HepG2 (cell line): ENCODE results near the gene GPR179. TPM values are rescaled to one million over a fixed set of nuclear protein-coding genes. Genes with fewer than 3 reads are reported as not detected.
A peak's percentile ranks its signal among the peaks of the same experiment; 100 is the strongest.

Source experiments
- ARID2 ChIP-seq: sonication (generic); formaldehyde crosslinking; IDR thresholded peaks from 2 replicates; pipeline ENCODE4 v1.8.1; 2022; ENCODE audit warnings: mild to moderate bottlenecking, missing genetic modification reagents, borderline replicate concordance
- ATAD3A ChIP-seq: sonication (generic); formaldehyde crosslinking; IDR thresholded peaks from 2 replicates; pipeline ENCODE4 v1.4.0; 2020; ENCODE audit warnings: missing genetic modification reagents
- ATF2 ChIP-seq: sonication (generic); formaldehyde crosslinking; IDR thresholded peaks from 2 replicates; pipeline ENCODE4 v1.4.0; 2020; ENCODE audit warnings: missing genetic modification reagents
- ATRX ChIP-seq: sonication (generic); formaldehyde crosslinking; IDR thresholded peaks from 2 replicates; pipeline ENCODE4 v1.4.0; 2020; ENCODE audit warnings: missing genetic modification reagents, borderline replicate concordance
- FOXK1 ChIP-seq: sonication (generic); formaldehyde crosslinking; IDR thresholded peaks from 2 replicates; pipeline ENCODE4 v1.4.0; 2020; ENCODE audit warnings: low read depth, missing genetic modification reagents, borderline replicate concordance
- HDAC2 ChIP-seq: sonication (generic); formaldehyde crosslinking; IDR thresholded peaks from 2 replicates; pipeline ENCODE4 v1.4.0; 2020; ENCODE audit warnings: missing genetic modification reagents
- HNRNPK ChIP-seq: fragments of 200-400 bp; formaldehyde crosslinking; IDR thresholded peaks from 2 replicates; pipeline ENCODE4 v1.6.1; 2018; ENCODE audit warnings: low read length, low read depth, moderate library complexity, mild to moderate bottlenecking; ENCODE audit not compliant: poor library complexity, severe bottlenecking
- HNRNPUL1 ChIP-seq: fragments of 200-400 bp; formaldehyde crosslinking; IDR thresholded peaks from 2 replicates; pipeline ENCODE4 v1.6.1; 2017; ENCODE audit warnings: low read depth, mild to moderate bottlenecking, low read length, moderate library complexity
- KAT8 ChIP-seq: IDR thresholded peaks from 2 replicates; pipeline ENCODE4 v1.6.1; 2016; ENCODE audit warnings: missing genetic modification reagents, missing compliant biosample characterization
- KDM5A ChIP-seq: fragments of 200-600 bp; sonication (generic); IDR thresholded peaks from 2 replicates; pipeline ENCODE4 v1.7.0; 2018; ENCODE audit warnings: antibody characterized with exemption, mild to moderate bottlenecking, low read length, borderline replicate concordance
- MED1 ChIP-seq: sonication (generic); formaldehyde crosslinking; IDR thresholded peaks from 2 replicates; pipeline ENCODE4 v1.4.0; 2020; ENCODE audit warnings: missing genetic modification reagents
- MLLT10 ChIP-seq: sonication (generic); formaldehyde crosslinking; IDR thresholded peaks from 2 replicates; pipeline ENCODE4 v1.4.0; 2020; ENCODE audit warnings: missing genetic modification reagents
- NFYB ChIP-seq: sonication (generic); formaldehyde crosslinking; IDR thresholded peaks from 2 replicates; pipeline ENCODE4 v1.4.0; 2020; ENCODE audit warnings: missing genetic modification reagents
- RELA ChIP-seq: sonication (generic); formaldehyde crosslinking; IDR thresholded peaks from 2 replicates; pipeline ENCODE4 v1.4.0; 2020; ENCODE audit warnings: missing genetic modification reagents
- RXRB ChIP-seq: IDR thresholded peaks from 2 replicates; pipeline ENCODE4 v1.6.1; 2016; ENCODE audit warnings: borderline replicate concordance, missing genetic modification reagents, missing compliant biosample characterization
- SAP130 ChIP-seq: IDR thresholded peaks from 2 replicates; pipeline ENCODE4 v1.6.1; 2016; ENCODE audit warnings: low read depth
- SIX4 ChIP-seq: sonication (generic); formaldehyde crosslinking; IDR thresholded peaks from 2 replicates; pipeline ENCODE4 v1.4.0; 2020; ENCODE audit warnings: missing genetic modification reagents
- ZBTB7A ChIP-seq: sonication (generic); formaldehyde crosslinking; IDR thresholded peaks from 2 replicates; pipeline ENCODE4 v1.8.0; 2022; ENCODE audit warnings: mild to moderate bottlenecking, missing genetic modification reagents
- ZFX ChIP-seq: sonication (generic); formaldehyde crosslinking; IDR thresholded peaks from 2 replicates; pipeline ENCODE4 v1.4.0; 2020; ENCODE audit warnings: mild to moderate bottlenecking, low read depth, missing genetic modification reagents, moderate library complexity
- ZKSCAN8 ChIP-seq: IDR thresholded peaks from 2 replicates; pipeline ENCODE4 v1.6.1; 2016; ENCODE audit warnings: borderline replicate concordance, missing genetic modification reagents, missing compliant biosample characterization
- ZMYM2 ChIP-seq: sonication (generic); formaldehyde crosslinking; IDR thresholded peaks from 2 replicates; pipeline ENCODE4 v1.8.0; 2022; ENCODE audit warnings: mild to moderate bottlenecking, missing genetic modification reagents
- ZMYM3 ChIP-seq: sonication (generic); formaldehyde crosslinking; IDR thresholded peaks from 2 replicates; pipeline ENCODE4 v1.5.1; 2020; ENCODE audit warnings: mild to moderate bottlenecking, missing genetic modification reagents
- ZNF138 ChIP-seq: sonication (generic); formaldehyde crosslinking; IDR thresholded peaks from 2 replicates; pipeline ENCODE4 v1.5.0; 2020; ENCODE audit warnings: mild to moderate bottlenecking, low read depth, missing genetic modification reagents
- ZNF256 ChIP-seq: sonication (generic); formaldehyde crosslinking; conservative IDR thresholded peaks from 2 replicates; pipeline ENCODE4 v1.4.0; 2020; ENCODE audit warnings: missing genetic modification reagents
- ZNF367 ChIP-seq: sonication (generic); formaldehyde crosslinking; IDR thresholded peaks from 2 replicates; pipeline ENCODE4 v1.4.0; 2020; ENCODE audit warnings: missing genetic modification reagents, borderline replicate concordance
- ZNF550 ChIP-seq: sonication (generic); formaldehyde crosslinking; IDR thresholded peaks from 2 replicates; pipeline ENCODE4 v1.4.0; 2020; ENCODE audit warnings: mild to moderate bottlenecking, missing genetic modification reagents, borderline replicate concordance
- ZNF563 ChIP-seq: sonication (generic); formaldehyde crosslinking; IDR thresholded peaks from 2 replicates; pipeline ENCODE4 v1.8.0; 2022; ENCODE audit warnings: mild to moderate bottlenecking, moderate library complexity, missing genetic modification reagents
- ZSCAN29 ChIP-seq: sonication (generic); formaldehyde crosslinking; conservative IDR thresholded peaks from 2 replicates; pipeline ENCODE4 v1.4.0; 2020; ENCODE audit warnings: mild to moderate bottlenecking, missing genetic modification reagents
- polyA plus RNA-seq, 8 experiments: library from polyadenylated mRNA; depleted of rRNA in 3 of 8; stranded (reverse) in 7 of 8; unstranded in 1 of 8; fragments of >200 nt; fragmentation: Illumina TruSeq in 4 of 8; extraction: Trizol in 4 of 8; gene quantifications; 2 replicates each; pipeline versions ENCODE4 v1.2.1 to v1.2.3, GENCODE V29; 2011 to 2016; ENCODE audit warnings: low read depth in 4 of 8, missing spikeins in 1 of 8, mixed read lengths in 1 of 8; ENCODE audit not compliant: insufficient read depth in 1 of 8
- total RNA-seq, 5 experiments: library from RNA; depleted of rRNA; stranded (reverse); fragments of >200 nt; fragmentation: Illumina TruSeq; extraction: Trizol; gene quantifications; 2 replicates each; pipeline ENCODE4 v1.2.3, GENCODE V29; 2016; ENCODE audit warnings: low read depth in 1 of 5
- TF ChIP-seq, protein P1 (sequence below): sonication (generic); formaldehyde crosslinking; IDR thresholded peaks from 2 replicates; pipeline ENCODE4 v1.8.0; 2022; ENCODE audit warnings: missing genetic modification reagents, mild to moderate bottlenecking, moderate library complexity, borderline replicate concordance

GPR179 gene
- total and polyA plus RNA-seq, 2 of the 13 experiments (the other 11 are each of a cell fraction or from before 2014, with no cell fraction given) = 0.03 TPM; not detected in 1

GRCh38 chr17:38351412-38352222 lies 7.9 kb upstream of the GPR179 start, which contains the start of gene SOCS7 (continued):
- TF ChIP-seq ZNF550 (CRISPR knock-in tag) = no peak
- TF ChIP-seq ATRX (CRISPR knock-in tag) = no peak; the same call in 1 of the 2 replicates
- TF ChIP-seq SIX4 (CRISPR knock-in tag) = 0 out of 2 replicates have a peak, but pooled peaks have one; percentile 33
- TF ChIP-seq ZNF256 (CRISPR knock-in tag) = peak; percentile 84; the same call in 1 of the 2 replicates
- peak; percentile 87 for TF ChIP-seq NFYB (CRISPR knock-in tag)
- TF ChIP-seq SAP130 (CRISPR knock-in tag) = peak; percentile 96
- TF ChIP-seq, protein P1, sequence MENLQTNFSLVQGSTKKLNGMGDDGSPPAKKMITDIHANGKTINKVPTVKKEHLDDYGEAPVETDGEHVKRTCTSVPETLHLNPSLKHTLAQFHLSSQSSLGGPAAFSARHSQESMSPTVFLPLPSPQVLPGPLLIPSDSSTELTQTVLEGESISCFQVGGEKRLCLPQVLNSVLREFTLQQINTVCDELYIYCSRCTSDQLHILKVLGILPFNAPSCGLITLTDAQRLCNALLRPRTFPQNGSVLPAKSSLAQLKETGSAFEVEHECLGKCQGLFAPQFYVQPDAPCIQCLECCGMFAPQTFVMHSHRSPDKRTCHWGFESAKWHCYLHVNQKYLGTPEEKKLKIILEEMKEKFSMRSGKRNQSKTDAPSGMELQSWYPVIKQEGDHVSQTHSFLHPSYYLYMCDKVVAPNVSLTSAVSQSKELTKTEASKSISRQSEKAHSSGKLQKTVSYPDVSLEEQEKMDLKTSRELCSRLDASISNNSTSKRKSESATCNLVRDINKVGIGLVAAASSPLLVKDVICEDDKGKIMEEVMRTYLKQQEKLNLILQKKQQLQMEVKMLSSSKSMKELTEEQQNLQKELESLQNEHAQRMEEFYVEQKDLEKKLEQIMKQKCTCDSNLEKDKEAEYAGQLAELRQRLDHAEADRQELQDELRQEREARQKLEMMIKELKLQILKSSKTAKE = no peak
- no peak for TF ChIP-seq HNRNPK
- no peak for TF ChIP-seq ZNF138 (CRISPR knock-in tag)
- no peak for TF ChIP-seq HNRNPUL1
- TF ChIP-seq ZSCAN29 = peak; percentile 65; the same call in 1 of the 2 replicates
- no peak for TF ChIP-seq RELA
- peak; percentile 85 for TF ChIP-seq ZBTB7A (CRISPR knock-in tag)
- no peak for TF ChIP-seq ARID2 (CRISPR knock-in tag)
- peak; percentile 68 for TF ChIP-seq ATF2 (CRISPR knock-in tag)
- no peak for TF ChIP-seq ATAD3A (CRISPR knock-in tag)
- TF ChIP-seq KDM5A = no peak; the same call in 1 of the 2 replicates
- TF ChIP-seq HDAC2 (CRISPR knock-in tag) = peak; percentile 83
- peak; percentile 99 for TF ChIP-seq ZMYM3 (CRISPR knock-in tag)
- no peak for TF ChIP-seq ZMYM2
- TF ChIP-seq ZFX (CRISPR knock-in tag) = peak; percentile 99
- TF ChIP-seq ZKSCAN8 = peak; percentile 66; the same call in 1 of the 2 replicates
- no peak for TF ChIP-seq MLLT10
- peak; percentile 74; the same call in 1 of the 2 replicates for TF ChIP-seq FOXK1
- no peak; the same call in 1 of the 2 replicates for TF ChIP-seq ZNF367 (CRISPR knock-in tag)
- peak; percentile 18; the same call in 1 of the 2 replicates for TF ChIP-seq ZNF563 (CRISPR knock-in tag)
- peak; percentile 97 for TF ChIP-seq KAT8 (CRISPR knock-in tag)
- TF ChIP-seq MED1 (CRISPR knock-in tag) = peak; percentile 83
- peak; percentile 79 for TF ChIP-seq RXRB (CRISPR knock-in tag)
